Panc1 (cell line): ENCODE data around the gene USP40.

Experiments used
- SIN3A ChIP-seq: IDR thresholded peaks from 2 replicates; pipeline ENCODE4 v1.6.1; 2012; ENCODE audit warnings: low read depth, mild to moderate bottlenecking, low read length, moderate library complexity, borderline replicate concordance; ENCODE audit not compliant: insufficient read depth
- TF ChIP-seq, protein P1 (sequence below): fragments of 450-650 bp; IDR thresholded peaks from 2 replicates; pipeline ENCODE4 v1.5.1; 2017; ENCODE audit warnings: mild to moderate bottlenecking

DNA sequence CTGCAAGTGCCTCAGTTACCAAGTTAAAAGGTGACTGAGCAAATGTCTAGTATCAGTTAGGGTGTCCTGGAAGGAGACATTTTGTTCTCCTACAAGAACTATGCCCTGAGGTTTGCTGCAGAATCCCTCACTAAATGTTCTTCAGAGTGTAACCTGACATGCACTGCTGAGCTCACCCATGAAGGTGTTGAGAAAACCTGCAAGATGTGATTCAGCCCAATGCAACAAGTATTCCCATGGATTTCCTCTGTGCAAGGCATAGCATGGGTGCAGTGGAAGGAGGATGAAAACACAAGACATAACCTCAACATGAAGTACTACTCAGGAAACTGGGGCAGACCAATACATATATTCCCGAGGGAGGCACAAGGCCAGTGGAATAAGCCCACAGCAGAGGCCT lies 35.5 kb upstream of the USP40 start:
- TF ChIP-seq, protein P1, sequence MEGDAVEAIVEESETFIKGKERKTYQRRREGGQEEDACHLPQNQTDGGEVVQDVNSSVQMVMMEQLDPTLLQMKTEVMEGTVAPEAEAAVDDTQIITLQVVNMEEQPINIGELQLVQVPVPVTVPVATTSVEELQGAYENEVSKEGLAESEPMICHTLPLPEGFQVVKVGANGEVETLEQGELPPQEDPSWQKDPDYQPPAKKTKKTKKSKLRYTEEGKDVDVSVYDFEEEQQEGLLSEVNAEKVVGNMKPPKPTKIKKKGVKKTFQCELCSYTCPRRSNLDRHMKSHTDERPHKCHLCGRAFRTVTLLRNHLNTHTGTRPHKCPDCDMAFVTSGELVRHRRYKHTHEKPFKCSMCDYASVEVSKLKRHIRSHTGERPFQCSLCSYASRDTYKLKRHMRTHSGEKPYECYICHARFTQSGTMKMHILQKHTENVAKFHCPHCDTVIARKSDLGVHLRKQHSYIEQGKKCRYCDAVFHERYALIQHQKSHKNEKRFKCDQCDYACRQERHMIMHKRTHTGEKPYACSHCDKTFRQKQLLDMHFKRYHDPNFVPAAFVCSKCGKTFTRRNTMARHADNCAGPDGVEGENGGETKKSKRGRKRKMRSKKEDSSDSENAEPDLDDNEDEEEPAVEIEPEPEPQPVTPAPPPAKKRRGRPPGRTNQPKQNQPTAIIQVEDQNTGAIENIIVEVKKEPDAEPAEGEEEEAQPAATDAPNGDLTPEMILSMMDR: no peak
- no peak for TF ChIP-seq SIN3A
